Stimulated activated CD8-positive, alpha-beta memory T cell treated with anti-CD3 and anti-CD28 coated beads, Interleukin-2, amount 100 ng/mL, for 1 hour (primary cell): ENCODE data around the gene SRGAP2.
"Not testable (repeated sequence)": the region's sequence is repeated elsewhere in the genome, so short reads cannot be mapped to it uniquely, and the experiment has no call there.

Experiments
- DNase-seq, 2 donors: peaks; one replicate each; pipeline ENCODE4 v3.0.0-alpha.2; 2020; ENCODE audit warnings: low read depth in 2 of 2

Gene SRGAP2

GRCh38 chr1:206203364-206204158 is at the start of gene SRGAP2:
Gene SRGAP2 (plus strand): TSS chr1:206203541. CDS start chr1:206205971, 2,430 bp downstream.
- not testable (repeated sequence) for DNase-seq

DNA sequence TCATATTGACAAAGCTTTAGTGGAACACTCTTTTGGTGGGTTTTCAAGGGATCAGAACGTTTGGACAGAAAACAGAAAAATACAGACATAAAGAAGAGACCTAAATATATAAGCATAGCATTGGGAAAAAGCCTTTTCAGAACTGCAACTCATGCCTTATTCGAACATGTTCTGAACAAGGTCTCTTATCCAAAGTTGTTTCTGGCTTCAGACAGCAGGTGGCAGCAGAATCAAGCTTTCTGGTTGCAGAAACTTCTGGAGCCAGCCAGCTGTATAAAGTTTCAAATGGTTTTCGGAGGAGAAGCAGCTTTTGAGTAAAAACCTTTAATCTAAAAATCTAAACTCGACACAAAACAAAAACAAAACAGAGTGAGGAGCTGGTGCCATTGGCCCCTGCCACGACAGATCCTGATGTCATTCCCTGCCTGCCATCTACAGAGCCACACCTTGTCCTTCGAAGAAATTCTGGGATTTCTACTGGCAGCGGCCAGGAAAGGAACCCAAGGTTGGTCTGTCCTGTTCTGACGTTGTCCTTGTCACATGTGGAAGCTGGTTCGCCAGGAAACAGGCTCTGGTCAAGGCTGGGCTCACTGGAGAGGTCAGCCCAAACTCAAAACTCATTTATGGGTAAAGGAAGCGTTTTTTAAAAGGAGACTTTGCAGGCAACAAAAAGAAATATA is 35.9 kb upstream of the SRGAP2 start:
- not testable (repeated sequence) for DNase-seq

DNA sequence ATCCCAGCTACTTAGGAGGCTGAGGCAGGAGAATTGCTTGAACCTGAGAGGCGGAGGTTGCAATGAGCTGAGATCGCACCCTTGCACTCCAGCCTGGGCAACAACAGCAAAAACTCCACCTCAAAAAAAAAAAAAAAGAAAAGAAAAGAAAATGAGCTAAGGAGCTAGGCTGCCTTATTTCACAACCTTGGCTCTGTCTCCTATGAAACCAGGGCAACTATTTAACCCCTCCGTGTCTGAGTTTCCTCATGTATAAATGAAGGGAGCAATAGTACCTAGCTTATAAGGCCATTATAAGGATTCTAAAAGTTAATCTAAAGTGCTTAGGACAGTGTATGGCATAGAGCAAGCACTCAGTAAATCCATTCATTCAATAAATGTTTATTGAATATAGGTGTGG is 33.5 kb upstream of the SRGAP2 start:
- DNase-seq: not testable (repeated sequence)

DNA sequence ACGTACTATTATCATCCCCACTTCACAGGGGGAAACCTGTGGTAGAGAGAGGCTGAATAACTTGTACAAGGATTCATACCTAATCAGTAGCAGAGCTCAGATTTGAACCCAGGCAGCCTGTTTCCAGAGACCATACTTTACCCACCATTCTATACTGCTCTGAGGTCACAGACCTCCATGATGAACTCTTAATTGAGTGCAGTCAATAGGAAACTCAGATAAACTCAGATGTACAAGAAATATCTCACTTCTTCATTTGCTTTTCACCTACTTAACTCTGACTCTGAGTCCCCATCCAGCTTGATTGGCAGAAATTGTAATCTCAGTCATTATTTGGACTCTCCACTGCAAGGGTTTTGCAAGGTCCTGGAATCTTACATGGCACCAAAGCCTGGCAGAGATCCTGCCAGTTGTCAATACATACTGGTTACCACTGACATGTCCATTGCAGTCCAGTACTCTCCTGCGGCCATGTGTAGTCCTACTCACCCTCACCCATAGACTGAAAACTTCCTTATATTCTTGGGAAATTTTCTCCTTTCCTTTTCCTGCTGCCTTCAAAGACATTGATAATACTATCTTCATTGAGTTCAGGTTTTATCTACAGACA is 30.1 kb upstream of the SRGAP2 start:
- not testable (repeated sequence) for DNase-seq

DNA sequence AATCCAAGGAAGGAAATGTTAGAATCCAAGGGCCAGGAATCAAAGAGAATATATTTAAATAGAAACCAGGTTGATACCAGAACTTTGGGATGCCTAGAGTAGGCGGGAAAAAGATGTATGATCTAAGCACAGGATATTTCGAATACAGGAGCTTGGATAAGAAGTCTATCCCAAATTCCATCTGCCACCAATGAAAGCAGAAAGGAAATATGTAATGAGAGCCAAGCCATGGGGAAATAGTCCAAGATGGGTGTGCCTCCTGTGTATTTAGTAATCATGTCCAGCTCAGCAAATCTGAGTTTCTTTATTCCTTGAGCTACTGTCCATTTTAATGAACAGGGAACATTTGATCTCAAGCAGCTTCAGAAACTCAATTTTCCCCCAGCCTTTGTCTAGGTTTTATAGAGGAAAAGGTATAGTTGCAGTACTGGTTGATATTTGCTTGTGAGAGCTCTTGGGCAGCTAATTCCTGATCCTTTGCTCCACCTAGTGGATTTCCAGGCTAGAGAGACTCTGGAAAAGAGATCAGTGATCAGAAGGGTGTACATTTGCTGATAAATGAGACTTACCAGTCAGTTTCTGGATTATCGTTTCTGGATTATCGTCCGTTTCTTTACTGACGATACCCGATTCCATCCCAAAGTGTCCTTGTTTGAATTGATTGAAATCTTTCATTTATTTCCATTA is 29.0 kb upstream of the SRGAP2 start:
- DNase-seq: not testable (repeated sequence)

GRCh38 chr1:206175459-206176113 is 27.8 kb upstream of the SRGAP2 start:
- DNase-seq: not testable (repeated sequence)

DNA sequence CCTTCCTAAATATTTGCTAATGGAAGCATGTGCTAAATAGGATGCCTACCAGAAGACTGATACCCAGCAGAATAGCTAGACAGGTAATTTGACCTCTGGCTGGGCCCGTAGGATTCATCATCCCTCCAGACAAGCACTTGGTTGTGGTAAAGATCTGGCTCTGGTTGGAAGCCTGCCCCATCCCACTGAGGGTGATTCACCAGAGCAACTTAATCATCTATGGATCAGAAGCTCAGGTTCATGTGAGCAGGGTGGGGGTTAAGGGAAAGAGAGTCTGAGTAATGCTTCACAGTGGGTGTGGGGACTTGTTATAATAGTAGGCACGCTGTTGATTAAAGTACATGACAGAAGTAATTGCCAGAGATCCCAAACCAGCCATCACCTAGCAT is 27.2 kb upstream of the SRGAP2 start:
- not testable (repeated sequence) for DNase-seq

- not testable (repeated sequence) for DNase-seq
These were observed 25.0 kb upstream of the SRGAP2 start for GRCh38 chr1:206178061-206178989.

DNA sequence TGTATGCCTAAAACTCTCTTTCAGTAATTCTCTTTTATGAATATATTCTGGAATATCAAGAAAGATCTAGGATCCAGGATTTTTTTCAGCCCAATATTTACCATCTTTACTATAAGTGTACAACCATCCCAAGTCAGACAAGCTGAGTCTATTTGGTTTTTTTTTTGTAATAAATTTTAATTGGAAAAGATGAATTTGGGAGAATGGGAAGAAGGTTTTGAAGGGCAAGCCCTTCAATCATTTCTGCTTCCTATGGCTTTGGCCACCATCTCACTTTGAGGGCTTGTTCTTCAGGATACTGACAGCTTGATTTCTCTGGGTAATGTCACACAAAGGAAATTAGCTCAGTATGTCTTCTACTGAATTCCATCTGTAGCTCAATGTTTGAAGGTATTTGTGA is 23.7 kb upstream of the SRGAP2 start:
- not testable (repeated sequence) for DNase-seq

- DNase-seq: not testable (repeated sequence)
These were observed 20.7 kb upstream of the SRGAP2 start for GRCh38 chr1:206182368-206183317.

DNA sequence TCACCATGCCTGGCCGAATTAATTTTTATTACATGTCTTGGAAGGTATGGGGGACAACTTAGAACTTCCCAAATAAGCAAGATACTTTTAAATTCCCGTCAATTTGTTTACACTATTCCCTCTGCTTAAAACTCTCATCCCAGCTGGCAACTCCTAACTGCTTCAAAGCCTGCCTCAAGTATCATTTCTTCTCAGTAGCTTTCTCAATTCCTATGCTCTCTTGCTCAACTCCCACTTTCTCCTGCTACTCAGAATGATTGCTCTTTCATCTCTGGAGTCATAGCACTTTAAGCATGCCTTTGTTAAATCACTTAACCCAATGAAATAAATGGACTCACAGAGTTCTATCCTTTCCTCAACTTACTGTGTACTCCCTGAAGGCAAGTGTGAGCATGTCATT is 19.6 kb upstream of the SRGAP2 start:
- DNase-seq: not testable (repeated sequence)

DNA sequence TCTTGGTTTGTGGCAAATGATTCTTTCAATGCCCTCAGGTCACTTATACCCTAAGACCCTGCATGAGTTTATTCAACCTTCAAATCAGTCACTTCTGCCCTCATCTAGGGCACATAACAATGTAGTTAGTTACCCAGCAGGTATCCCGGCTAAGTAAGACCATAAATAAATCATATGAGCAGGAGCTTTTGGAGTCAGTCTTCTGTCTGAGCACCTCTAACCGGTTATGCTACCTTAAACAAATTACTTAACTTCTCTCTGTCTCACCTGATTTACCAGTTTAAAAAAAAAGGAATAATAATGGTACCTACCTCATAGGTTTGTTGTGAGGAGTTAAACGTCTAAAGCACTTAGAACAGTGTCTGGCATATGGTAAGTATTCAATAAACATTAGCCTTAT is 17.6 kb upstream of the SRGAP2 start:
- not testable (repeated sequence) for DNase-seq

- not testable (repeated sequence) for DNase-seq
These were observed 16.5 kb upstream of the SRGAP2 start for GRCh38 chr1:206186826-206187225.

GRCh38 chr1:206195182-206195581 is 8.2 kb upstream of the SRGAP2 start:
- not testable (repeated sequence) for DNase-seq

DNA sequence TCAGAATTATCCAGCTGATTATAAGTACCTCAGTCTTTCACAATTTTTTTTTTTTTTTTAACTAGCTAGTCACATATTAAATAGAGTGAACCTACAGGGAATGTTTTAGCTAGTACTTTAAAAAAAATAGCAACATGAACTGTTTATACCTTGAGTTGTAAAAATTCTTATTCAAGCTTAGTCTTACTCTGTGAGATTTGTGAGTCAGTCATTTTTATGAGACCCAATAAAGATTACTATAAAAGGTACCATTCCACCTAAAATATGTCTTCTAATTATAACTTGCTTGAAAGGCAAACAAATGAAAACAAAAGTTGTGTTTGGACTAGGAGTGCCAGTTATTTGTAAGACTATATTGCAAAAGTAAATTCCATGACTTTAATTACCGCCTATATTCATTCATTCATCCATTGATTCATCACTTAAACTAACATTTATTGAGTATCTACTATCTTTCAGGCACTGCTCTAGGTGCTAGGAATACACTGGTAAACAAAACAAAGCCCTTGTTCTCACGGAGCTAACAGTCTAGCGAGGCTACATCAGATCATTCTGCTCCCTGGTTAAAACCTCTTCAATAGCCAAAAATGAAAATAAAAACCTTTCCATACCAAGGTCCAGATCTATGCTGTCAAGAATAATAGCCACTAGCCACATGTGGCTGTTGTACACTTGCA is 6.5 kb upstream of the SRGAP2 start:
- DNase-seq: not testable (repeated sequence)

DNA sequence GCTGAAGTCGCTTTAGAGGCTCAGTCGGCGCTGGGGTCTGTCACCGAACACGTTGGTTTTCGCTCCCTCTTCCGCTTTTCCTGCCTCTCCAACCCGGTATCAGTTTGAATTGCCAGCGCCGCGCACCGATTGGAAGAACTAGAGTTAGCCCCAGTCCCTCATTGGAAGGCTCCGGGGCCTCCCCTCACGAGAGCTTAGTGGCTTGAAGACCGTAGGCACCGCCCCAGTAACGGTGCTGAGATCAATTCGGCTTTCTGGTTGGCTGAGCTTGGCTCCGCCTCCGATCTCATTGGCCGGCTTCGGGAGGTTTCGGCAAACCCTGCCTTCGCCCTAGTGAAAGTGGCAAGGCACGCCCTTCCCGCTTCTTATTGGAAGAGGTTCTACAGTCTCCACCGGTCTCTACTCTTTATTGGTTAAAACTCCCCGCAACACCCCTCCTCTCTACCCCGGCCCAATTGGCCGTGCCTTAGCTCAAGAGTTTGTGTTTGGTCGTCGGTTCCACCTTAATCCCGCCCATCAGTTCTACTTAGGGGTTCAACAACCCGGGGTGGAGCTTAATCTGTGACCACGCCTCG is 465 bp upstream of the SRGAP2 start, which contains the start of gene FAM72A:
Gene FAM72A (minus strand): TSS at position 51 of the 575 bp plus-strand sequence. CDS start 814 bp downstream, outside the sequence.
- DNase-seq: peak; percentile 86 to 90

GRCh38 chr1:206204159-206204511 is 794 bp downstream of the SRGAP2 start:
- not testable (repeated sequence) for DNase-seq

- not testable (repeated sequence) for DNase-seq
These were observed 1.5 kb downstream of the SRGAP2 start for GRCh38 chr1:206204871-206205270.
